H1 (cell line): ENCODE data around the gene TMPRSS3. TPM values are rescaled to one million over a fixed set of nuclear protein-coding genes. Genes with fewer than 3 reads are reported as not detected.

ENCODE experiments used
- BCL11A ChIP-seq, 2 experiments: IDR thresholded peaks; one replicate each; pipeline ENCODE4 v1.6.1; 2011; ENCODE audit warnings: low read depth in 2 of 2, low read length in 2 of 2, mild to moderate bottlenecking in 2 of 2
- CHD7 ChIP-seq: fragments of 300-600 bp; sonication (generic); IDR thresholded peaks from 2 replicates; pipeline ENCODE4 v1.7.1; 2012; ENCODE audit warnings: low read length, moderate library complexity, mild to moderate bottlenecking, inconsistent platforms; ENCODE audit not compliant: insufficient replicate concordance
- GABPA ChIP-seq: IDR thresholded peaks from 2 replicates; pipeline ENCODE4 v1.6.1; 2011; ENCODE audit warnings: mild to moderate bottlenecking, low read length, moderate library complexity, borderline replicate concordance; ENCODE audit not compliant: insufficient read depth
- JUN ChIP-seq: IDR thresholded peaks from 2 replicates; pipeline ENCODE4 v1.6.1; 2011; ENCODE audit warnings: low read depth, mild to moderate bottlenecking, improper control_type of control experiment, low read length
- KDM1A ChIP-seq: fragments of 200-600, 300-600 bp; sonication (generic); IDR thresholded peaks from 2 replicates; pipeline ENCODE4 v1.7.1; 2016; ENCODE audit warnings: mild to moderate bottlenecking, low read length, borderline replicate concordance
- POLR2A ChIP-seq, 2 experiments: IDR thresholded peaks; 1 replicate in 1 of 2; 2 replicates in 1 of 2; pipeline ENCODE4 v1.6.1; 2011; ENCODE audit warnings: low read depth in 2 of 2, low read length in 2 of 2, mild to moderate bottlenecking in 2 of 2; ENCODE audit errors: control extremely low read depth in 1 of 2
- polyA plus RNA-seq, 7 experiments: library from polyadenylated mRNA; depleted of rRNA in 3 of 7; stranded (reverse) in 5 of 7; unstranded in 2 of 7; fragments of >200 nt in 5 of 7; fragments of 200-250 nt in 2 of 7; gene quantifications; 1 replicate in 5 of 7; 2 replicates in 1 of 7; 4 replicates in 1 of 7; pipeline versions ENCODE4 v1.2.1 to v1.2.3, GENCODE V29; 2011 to 2013; ENCODE audit warnings: missing spikeins in 2 of 7, mixed read lengths in 2 of 7
- total RNA-seq: library from RNA; stranded (reverse); fragmentation: NEBNext Ultra II Directional; extraction: Animal tissue kit (Norgen Biotek cat#: 25700); gene quantifications from 2 replicates; pipeline ENCODE4 v1.2.1, GENCODE V29; 2021
- TF ChIP-seq, protein P1 (sequence below), 3 experiments: IDR thresholded peaks; 1 replicate in 2 of 3; 2 replicates in 1 of 3; pipeline versions ENCODE4 v1.5.1 to v1.6.1; 2011; ENCODE audit warnings: low read length in 3 of 3, mild to moderate bottlenecking in 3 of 3, inconsistent platforms in 2 of 3, low read depth in 1 of 3, moderate library complexity in 1 of 3; ENCODE audit not compliant: insufficient read depth in 1 of 3; ENCODE audit errors: control extremely low read depth in 1 of 3

The TMPRSS3 gene
- total and polyA plus RNA-seq, 2 of the 8 experiments (the other 6 are each of a cell fraction or from before 2014, with no cell fraction given) = 0.38 TPM; not detected in 1

DNA sequence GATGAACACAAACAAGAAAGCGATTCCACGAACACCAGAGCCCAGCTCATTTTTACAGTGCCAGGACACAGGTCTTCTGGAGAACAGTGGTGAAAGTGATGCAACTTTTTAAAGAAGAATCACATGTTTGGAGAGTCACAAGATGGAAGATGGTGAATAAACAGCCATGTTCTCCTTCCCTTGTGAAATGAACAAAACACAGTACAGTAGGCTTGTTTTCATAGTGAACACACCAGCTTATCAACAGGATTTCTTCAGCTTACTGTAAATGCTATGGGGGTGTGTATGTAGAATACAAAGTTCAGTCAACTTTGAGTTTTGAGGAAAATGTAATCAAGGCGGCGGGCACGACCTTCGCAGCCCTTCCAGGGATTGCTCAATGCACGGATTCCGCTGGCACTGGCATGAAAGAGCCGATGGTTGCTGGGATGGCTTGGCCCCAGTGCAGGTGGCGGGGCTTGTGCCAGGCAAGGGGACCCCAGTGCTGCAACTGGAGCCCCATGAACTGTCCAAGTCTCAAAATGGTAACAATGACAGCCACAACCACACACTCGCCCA lies 9.7 kb downstream of the TMPRSS3 start (continued):
- TF ChIP-seq CHD7 (no peak), POLR2A (IDR thresholded peaks at IDR 0.05; ENCODE audit: control extremely low read depth in 1 of 2, low read depth in 2 of 2, low read length in 2 of 2) (no peak), JUN (no peak), GABPA (no peak), BCL11A (IDR thresholded peaks at IDR 0.05; ENCODE audit: low read depth in 2 of 2, low read length in 2 of 2) (no peak), KDM1A (no peak)
- TF ChIP-seq, protein P1, sequence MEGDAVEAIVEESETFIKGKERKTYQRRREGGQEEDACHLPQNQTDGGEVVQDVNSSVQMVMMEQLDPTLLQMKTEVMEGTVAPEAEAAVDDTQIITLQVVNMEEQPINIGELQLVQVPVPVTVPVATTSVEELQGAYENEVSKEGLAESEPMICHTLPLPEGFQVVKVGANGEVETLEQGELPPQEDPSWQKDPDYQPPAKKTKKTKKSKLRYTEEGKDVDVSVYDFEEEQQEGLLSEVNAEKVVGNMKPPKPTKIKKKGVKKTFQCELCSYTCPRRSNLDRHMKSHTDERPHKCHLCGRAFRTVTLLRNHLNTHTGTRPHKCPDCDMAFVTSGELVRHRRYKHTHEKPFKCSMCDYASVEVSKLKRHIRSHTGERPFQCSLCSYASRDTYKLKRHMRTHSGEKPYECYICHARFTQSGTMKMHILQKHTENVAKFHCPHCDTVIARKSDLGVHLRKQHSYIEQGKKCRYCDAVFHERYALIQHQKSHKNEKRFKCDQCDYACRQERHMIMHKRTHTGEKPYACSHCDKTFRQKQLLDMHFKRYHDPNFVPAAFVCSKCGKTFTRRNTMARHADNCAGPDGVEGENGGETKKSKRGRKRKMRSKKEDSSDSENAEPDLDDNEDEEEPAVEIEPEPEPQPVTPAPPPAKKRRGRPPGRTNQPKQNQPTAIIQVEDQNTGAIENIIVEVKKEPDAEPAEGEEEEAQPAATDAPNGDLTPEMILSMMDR (IDR thresholded peaks at IDR 0.05; ENCODE audit: control extremely low read depth in 1 of 3, insufficient read depth in 1 of 3, low read depth in 1 of 3, low read length in 3 of 3) = no peak
- TF ChIP-seq, all 59 proteins: peak for 0
